SHP77 (cell line): ENCODE data around the gene NOL3.

Experiments used
- DNase-seq, 2 experiments: peaks; one replicate each; lab custom pipeline; 2025; lab: John Stamatoyannopoulos, UW

NOL3 gene

DNA sequence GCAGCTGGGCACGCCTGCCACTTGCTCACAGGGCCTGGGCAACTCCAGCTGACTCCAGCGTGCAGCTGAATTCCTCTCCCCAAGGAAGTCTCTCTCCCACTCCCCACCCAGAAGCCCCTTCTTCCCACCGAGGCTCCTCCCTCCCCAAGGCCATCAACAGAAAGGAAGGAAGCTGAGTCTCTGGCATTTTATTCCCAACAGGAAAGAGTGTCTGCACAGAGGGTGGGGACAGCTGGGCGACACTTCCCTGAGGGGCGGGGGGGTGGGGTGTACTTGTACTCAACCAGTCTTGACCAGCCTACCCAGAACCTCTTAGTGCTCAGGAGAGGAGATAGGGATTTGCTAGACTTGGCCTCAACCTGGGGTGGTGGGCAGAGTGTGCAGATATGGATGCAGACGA is 19.7 kb downstream of the NOL3 start, which contains the start of gene EXOC3L1:
TSS of gene EXOC3L1 (minus strand) at position 96 of the 400 bp plus-strand sequence. CDS start 460 bp downstream, outside the sequence.
- DNase-seq = peak; percentile 28 to 33

DNA sequence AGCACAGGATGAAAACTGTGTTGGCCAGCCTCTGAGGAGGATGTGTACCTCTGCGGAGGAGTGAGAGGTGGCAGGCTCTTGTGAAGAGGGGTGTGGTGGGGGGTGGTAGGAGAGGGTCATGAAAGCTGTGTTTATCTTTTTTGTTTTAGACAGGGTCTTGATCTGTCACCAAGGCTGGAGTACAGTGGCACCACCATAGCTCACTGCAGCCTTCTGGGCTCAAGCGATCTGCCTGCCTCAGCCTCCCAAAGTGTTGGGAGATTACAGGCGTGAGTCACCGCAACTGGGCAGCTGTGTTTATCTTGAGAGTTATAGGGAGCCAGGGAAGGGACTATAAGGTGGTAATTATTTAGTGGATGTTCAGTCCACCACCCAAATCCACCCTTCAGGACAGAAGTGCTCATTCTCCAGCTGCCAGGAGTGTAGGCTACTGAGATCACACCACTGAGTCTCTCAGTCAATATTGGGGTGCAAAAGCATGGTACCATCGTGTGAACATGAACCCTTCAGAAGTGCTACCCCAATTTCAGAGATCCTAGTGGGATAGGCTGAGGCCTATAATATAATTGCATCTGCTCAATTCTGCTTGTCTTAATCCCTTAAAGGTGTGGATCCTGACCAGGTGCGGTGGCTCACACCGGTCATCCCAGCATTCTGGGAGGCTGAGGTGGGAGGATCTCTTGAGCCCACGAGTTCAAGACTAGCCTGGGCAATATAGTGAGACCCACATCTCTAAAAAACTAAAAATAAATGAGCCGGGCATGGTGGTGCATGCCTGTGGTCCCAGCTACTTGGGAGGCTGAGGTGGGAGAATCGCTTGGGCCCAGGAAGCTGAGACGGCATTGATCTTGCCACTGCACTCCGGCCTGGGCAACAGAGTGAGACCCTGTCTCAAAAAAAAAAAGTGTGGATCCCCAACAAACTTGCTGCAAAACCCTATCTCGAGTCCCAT is 20.4 kb downstream of the NOL3 start:
- DNase-seq = peak; percentile 24 to 33

DNA sequence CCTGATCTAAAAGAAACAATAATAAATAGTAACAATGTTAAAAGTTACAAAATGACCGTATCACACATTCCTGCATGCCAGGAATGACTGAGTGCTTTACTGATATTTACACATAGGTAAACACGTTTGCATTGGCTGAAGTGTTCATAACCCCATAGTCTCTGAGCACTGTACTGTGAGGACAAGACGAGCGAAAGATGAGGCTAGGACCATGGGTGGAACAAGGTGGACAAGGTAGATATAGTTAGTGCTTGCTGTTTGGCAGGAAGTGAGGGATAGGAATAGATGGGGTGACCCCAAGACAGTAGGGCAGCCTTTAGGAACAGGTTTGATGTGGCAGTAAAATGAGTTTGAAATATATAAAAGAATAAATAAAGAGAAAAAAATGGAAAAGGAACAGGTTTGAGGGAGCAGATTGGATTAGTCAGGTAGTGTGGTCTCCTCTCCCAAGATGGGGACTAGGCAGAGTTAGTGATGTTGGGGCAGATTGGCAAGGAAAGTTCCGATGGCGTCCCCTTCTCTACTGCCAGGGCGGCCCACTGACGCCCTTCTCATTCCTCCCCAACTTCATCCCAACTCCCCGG is 21.2 kb downstream of the NOL3 start:
- DNase-seq = no peak

DNA sequence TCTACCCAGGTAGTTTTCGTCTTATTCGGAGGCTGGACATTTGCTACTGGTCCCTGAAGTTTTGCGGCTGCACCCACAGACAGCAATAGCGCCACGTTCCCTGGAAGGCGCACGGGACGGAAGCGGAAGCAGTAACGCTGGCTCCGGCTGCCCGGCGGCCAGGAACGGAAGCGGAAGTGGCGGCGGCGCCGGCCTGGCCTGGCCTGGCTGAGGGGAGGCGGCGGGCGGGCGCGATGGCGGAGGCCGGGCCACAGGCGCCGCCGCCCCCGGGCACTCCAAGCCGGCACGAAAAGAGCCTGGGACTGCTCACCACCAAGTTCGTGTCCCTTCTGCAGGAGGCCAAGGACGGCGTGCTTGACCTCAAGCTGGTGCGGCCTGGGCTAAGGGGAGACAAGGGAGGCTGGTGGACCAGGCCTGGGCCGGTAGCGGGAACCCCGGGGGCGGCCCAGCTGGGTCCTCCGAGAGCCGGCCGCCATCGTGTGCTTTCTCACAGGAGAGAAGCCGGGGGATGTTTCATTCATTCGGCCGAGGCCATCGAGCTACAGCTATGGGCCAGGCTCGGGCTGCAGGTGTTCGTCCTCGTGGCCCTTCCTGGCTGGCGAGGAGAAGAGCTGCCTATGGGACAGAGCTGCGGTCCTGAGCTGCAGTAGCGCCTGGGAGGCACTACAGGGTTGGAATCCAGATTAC is 21.8 kb downstream of the NOL3 start, which contains the start of gene E2F4:
TSS of gene E2F4 (plus strand) at position 161 of the 687 bp plus-strand sequence. CDS start at position 234, 73 bp downstream.
- DNase-seq = peak; percentile 80 to 86

DNA sequence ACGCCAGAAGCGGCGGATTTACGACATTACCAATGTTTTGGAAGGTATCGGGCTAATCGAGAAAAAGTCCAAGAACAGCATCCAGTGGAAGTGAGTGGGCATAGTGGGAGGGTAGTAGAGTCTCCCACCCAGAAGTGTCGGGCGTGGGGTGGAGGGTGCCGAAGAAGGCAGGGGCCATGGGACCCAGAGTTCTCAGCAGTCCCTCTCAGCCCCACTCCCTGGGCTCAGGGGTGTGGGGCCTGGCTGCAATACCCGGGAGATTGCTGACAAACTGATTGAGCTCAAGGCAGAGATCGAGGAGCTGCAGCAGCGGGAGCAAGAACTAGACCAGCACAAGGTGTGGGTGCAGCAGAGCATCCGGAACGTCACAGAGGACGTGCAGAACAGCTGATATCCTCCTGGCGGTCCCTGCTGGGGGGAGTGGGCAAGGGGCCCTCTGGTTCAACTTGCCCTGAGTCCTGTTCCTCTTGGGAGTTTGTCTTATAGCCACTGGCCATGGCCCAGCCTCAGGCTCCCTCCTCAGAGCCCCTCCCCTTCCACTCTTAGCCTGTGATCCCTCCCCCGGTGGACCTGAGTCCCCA is 22.5 kb downstream of the NOL3 start:
- DNase-seq = no peak

DNA sequence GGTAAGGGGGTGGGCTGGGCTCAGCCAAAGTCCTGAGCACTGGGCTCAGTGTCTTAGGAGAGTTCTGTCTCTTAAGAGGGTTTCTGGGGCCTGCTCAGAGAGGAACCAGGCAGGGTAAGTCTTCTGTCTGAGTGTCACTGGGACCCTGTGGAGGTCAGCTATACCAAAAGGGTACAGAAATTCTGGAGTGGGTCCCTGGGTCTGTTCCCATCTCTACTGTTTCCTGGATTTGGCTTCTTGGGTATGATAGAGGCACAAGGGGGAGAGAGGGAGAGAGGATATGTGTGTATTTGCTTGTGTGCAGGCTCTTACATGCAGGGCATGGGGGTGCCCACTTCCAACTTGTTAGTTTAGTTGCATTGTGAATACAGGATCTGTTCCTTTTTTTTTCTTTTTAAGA is 23.2 kb downstream of the NOL3 start:
- no peak for DNase-seq

DNA sequence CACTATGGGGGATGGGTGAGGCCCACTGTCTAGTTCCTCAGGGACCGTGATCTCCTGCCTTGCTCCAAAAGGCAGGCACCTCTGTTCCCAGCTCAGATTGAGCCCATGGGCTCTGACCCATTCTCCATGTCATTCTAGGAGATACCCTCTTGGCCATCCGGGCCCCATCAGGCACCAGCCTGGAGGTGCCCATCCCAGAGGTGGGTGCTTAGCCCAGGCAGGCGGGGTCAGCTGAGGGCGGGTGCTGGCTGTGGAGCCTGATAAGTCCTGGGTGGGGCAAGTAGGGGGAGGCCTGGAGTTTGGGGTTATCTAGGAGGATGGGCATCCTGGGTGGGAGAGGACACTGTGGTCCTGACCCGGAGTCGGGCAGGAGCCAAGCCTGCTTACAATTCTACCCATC is 23.9 kb downstream of the NOL3 start:
- no peak for DNase-seq

DNA sequence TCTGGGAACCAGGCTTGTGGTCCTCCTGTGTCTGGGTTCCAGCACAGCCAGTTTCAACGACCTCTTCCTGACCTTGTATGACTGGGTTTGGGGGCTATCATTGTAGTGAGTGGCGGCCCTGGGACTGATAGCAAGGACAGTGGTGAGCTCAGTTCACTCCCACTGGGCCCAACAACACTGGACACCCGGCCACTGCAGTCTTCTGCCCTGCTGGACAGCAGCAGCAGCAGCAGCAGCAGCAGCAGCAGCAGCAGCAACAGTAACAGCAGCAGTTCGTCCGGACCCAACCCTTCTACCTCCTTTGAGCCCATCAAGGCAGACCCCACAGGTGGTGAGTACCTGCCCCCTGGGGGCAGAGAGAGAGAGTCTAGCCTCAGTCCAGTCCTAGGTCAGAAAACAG is 25.3 kb downstream of the NOL3 start:
- no peak for DNase-seq

DNA sequence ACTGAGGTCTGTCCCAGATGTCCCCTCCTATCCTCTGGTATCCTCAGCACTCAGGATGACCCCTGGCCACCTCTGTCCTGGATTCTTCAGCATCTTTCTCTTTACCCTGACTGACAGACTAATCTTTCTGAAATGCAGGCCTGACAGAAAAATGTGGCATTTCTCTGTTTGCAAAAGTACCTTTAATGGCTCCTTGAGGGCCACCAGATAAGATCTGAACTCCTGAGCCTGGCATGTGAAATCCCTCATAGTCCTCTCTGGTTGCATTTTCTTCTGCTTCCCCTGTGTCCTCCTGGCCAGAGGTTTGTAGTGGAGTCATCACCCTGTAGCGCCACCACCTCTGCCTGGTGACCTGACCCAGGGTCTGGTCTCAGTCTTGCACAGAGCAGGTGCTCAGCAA is 26.5 kb downstream of the NOL3 start:
- DNase-seq = no peak

DNA sequence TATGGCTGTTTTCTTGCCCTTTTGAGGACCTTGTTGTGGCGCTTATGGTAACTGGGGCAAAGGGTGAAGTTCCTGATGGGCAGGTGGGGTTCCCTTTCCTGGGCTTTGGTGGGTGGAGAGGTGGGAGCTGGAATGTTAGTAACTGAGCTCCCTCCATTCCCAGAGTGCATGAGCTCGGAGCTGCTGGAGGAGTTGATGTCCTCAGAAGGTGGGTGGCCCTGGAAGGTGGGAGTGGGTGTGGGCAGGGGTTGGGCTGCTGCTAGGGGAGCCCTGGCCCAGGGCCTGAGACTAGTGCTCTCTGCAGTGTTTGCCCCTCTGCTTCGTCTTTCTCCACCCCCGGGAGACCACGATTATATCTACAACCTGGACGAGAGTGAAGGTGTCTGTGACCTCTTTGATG is 27.4 kb downstream of the NOL3 start:
- no peak for DNase-seq

DNA sequence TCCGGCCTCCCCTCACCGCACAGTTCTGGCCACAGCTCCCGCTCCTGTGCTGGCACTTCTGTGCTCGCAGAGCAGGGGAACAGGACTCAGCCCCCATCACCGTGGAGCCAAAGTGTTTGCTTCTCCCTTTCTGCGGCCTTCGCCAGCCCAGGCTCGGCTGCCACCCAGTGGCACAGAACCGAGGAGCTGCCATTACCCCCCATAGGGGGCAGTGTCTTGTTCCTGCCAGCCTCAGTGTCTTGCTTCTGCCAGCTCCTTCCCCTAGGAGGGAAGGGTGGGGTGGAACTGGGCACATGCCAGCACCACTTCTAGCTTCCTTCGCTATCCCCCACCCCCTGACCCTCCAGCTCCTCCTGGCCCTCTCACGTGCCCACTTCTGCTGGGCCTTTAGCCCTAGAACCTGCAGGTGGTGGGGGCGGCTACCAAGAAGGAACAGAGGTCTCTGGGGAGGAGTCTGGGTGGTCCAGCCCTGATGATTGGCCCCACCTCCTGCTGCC is 27.9 kb downstream of the NOL3 start:
- peak in 1 of 2 experiments; percentile 9 for DNase-seq

DNA sequence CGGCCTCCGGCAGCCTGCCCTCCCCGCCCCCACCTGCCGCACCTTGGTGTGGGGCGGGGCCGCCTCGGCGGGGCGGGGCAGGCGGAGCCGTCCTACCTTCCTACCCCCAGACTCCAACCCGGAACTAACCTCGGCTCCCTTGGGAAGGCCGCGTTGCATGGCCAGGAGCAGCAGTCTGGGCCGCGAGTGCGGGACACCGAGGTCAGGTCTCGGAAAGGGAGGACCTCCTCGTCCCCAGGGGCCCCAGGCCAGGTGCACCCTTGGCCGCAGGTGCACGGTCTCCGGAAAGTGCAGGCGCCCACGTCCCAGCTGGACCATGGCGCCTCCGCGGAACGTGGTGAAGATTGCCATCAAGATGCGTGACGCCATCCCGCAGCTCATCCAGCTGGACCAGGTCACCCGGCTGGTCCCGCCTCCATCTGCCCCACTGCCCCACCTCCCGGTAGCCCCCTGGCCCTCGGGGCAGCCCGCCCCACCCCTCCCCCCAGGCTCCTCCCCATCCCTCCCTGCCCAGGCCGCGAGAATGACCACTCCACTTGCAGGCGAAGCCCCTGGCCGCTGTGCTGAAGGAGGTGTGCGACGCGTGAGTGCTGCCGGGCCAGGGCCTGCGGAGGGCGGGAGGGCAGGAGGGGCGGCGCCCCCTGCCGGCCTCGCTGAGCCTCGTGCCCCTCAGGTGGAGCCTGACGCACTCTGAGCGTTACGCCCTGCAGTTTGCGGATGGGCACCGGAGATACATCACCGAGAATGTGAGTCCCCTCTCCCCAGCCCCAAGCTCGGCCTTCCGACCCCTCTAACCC is 28.9 kb downstream of the NOL3 start, which contains the start of gene ELMO3:
TSS of gene ELMO3 (plus strand) at position 121 of the 797 bp plus-strand sequence. CDS start at position 317, 196 bp downstream.
- no peak for DNase-seq

DNA sequence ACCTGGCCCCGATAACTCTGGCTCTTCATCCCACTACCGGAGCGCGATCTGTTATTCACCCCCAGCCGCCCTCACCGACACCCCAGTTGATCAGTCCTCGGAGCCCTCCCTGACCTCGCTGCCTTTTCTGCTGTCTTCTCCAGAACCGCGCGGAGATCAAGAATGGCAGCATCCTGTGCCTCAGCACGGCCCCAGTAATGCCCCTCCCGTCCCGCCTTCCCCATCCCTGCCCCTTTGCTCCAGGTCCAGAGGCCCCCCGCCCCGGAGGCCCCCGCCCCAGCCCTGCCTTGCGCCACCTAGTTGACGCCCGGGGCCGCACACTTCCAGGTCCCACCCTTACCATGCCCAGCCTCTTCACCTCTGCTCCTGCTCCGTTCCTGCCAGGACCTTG is 29.5 kb downstream of the NOL3 start:
- DNase-seq = no peak

DNA sequence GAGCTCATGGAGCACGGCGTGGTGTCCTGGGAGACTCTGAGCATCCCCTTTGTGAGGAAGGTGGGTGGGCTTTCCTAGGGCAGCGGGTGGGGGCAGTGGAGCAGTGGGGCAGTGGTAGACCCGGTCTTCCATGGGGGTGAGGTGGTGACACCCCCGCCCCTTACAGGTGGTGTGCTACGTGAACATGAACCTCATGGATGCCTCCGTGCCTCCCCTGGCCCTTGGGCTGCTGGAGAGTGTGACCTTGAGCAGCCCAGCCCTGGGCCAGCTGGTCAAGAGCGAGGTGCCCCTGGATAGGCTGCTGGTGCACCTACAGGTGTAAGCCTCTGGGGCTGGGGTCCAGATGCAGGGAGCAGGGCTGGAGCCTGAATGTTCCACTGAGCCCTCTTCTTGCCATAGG is 30.2 kb downstream of the NOL3 start:
- no peak for DNase-seq

DNA sequence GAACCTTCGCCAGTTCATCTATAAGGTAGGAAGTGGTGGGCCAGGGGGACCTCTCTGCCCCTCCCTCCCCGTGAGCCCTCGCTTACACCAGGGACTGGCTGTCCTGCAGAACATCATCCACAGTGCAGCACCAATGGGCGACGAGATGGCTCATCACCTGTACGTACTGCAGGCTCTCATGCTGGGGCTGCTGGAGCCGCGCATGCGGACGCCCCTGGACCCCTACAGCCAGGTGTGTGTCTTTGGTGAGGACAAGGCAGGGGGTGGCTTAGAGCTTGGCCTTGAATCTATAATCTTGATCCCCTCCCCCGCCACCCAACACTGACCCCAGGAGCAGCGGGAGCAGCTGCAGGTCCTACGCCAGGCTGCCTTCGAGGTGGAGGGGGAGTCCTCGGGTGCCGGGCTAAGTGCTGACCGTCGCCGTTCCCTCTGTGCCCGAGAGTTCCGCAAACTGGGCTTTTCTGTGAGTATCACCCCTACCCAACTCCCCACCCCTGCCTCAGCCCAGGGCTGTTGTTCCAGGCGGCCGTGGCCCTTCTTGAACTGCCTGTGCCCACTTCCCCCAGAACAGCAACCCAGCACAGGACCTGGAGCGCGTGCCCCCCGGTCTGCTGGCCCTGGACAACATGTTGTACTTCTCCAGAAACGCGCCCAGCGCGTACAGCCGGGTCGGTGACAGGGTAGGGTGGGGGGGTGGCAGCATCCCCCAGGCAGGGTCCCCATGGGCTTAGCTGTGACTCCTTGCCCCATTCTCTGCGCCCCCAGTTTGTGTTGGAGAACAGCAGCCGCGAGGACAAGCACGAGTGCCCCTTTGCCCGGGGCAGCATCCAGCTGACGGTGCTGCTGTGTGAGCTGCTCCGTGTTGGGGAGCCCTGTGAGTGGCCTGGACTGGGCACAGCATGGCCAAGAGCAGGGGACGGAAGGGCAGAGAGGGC is 31.3 kb downstream of the NOL3 start:
- DNase-seq = no peak

DNA sequence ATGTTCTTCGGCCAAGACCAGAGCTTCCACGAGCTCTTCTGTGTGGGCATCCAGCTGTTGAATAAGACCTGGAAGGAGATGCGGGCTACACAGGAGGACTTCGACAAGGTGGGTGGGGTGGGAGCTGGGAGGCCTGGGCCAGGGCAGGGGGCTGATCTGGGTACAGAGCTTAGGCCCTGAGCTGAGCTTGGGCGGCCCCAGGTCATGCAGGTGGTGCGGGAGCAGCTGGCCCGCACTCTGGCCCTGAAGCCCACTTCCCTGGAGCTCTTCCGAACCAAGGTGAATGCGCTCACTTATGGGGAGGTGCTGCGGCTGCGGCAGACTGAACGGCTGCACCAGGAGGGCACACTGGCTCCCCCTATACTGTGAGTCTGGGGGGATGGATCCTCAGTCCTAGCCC is 32.1 kb downstream of the NOL3 start:
- no peak for DNase-seq

DNA sequence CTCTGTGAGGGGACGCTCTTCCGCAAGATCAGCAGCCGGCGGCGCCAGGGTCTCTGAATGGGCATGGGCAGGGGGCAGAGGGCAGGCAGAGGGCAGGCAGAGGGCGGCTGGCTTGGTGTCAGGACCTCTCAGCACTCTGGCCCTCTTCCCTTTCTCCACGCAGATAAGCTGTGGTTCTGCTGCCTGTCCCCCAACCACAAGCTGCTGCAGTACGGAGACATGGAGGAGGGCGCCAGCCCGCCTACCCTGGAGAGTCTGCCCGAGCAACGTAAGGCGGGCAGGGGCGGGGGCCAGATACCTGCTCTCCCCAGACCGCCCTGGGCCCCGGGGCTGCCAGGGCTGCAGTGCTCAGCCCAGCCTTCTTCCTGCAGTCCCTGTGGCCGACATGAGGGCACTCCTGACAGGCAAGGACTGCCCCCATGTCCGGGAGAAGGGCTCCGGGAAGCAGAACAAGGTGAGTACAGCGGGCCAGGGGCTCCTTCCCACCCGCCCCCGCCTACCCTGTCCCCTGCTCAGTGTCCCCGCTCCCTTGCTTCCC is 32.7 kb downstream of the NOL3 start:
- DNase-seq = no peak

DNA sequence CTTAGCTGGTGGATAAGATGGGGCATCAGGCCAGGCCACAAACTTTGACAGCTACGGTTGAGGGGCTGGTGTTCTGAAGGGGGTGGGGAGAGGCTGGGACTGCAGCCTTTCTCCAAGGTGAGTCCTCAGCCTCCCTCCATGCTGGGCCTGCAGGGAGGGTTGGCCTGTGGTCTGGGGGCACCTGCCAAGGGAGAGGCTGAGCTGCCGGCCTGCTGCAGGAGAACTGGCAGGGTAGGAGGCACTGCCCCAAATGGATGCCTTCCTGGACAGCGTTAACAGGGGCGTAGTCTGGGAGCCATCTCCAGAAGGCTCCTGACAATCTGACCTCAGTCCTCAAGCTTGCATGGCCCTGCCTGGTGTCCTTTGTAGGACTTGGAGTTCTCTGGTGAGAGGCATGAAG is 33.7 kb downstream of the NOL3 start:
- DNase-seq = no peak

DNA sequence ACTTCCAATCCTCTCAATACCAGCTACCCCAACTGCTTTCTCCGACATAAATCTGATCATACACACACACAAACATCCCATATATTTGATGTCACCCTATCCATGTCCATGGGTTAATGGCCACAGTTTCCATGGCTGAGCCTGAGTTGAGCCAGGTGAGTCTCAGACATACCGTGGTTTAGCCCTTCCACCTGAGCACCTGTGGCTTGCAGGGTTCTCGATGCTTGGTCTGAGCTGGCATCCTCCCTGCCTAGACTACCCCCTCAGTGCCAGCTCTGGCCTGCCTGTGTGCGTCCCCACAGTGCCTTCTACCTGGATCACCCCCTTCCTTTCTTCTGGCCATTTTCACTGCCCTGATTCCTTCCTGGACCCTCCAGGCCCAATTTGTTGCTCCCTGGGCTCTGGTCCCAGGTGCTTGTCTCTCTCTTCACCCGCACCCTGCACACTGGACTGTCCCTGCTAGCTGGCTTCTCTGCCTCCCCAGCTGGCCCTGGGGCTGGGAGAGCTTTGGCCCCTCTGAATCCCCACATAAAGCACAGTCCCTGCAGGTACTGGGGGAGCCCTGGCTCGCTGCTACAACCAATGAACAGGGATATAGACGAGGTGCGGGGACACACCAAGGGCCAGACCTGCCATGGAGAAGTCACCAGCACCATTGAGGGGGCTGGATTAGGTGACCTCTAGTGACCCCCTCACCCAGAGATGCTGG is 35.9 kb downstream of the NOL3 start:
- DNase-seq = no peak
